Naive thymus-derived CD4-positive, alpha-beta T cell (primary cell): ENCODE results near the gene CCNH. TPM values are rescaled to one million over a fixed set of nuclear protein-coding genes. Genes with fewer than 3 reads are reported as not detected.

Source experiments
- ATAC-seq: fragments of 150-1000 bp; cut with Tn5 transposase; 2 replicates; pipeline ENCODE4 v1.10.0; 2021; ENCODE audit warnings: mild to moderate bottlenecking, moderate library complexity
- CTCF ChIA-PET: fragments of 350-600 bp; sonication (Branson Sonifier 250); formaldehyde crosslinking; loops from one replicate; lab custom pipeline; 2021; ENCODE audit warnings: antibody characterized with exemption; lab: Charles Lee
- POLR2A ChIA-PET: fragments of 350-600 bp; sonication (Branson Sonifier 250); formaldehyde crosslinking; loops from one replicate; lab custom pipeline; 2021; ENCODE audit warnings: antibody characterized with exemption, inconsistent platforms; lab: Charles Lee
- DNase-seq, 9 donors: peaks; one replicate each; pipeline versions ENCODE4 v3.0.0 to v3.0.0-alpha.2; 2020 to 2022; ENCODE audit warnings: mixed read lengths in 1 of 9
- H3K27ac ChIP-seq: one replicate; pipeline ENCODE4 v1.7.0; 2013; ENCODE audit warnings: mild to moderate bottlenecking, low read depth, low read length, moderate library complexity
- H3K27me3 ChIP-seq, 2 donors: one replicate each; pipeline ENCODE4 v1.7.0; 2013; ENCODE audit warnings: low read length in 2 of 2, mild to moderate bottlenecking in 2 of 2, moderate library complexity in 2 of 2; ENCODE audit not compliant: control insufficient read depth in 2 of 2, insufficient read depth in 2 of 2
- H3K36me3 ChIP-seq, 3 experiments: 1 replicate in 2 of 3; 2 replicates in 1 of 3; pipeline ENCODE4 v1.7.0; 2013; ENCODE audit warnings: low read length in 3 of 3, mild to moderate bottlenecking in 3 of 3, moderate library complexity in 1 of 3; ENCODE audit not compliant: insufficient read depth in 3 of 3, control insufficient read depth in 2 of 3
- H3K4me1 ChIP-seq, 2 donors: one replicate each; pipeline ENCODE4 v1.7.0; 2013; ENCODE audit warnings: low read length in 2 of 2, mild to moderate bottlenecking in 2 of 2, moderate library complexity in 1 of 2; ENCODE audit not compliant: control insufficient read depth in 2 of 2, insufficient read depth in 2 of 2
- H3K4me3 ChIP-seq: 2 replicates; pipeline ENCODE4 v1.7.0; 2013; ENCODE audit warnings: mild to moderate bottlenecking, low read length
- H3K9me3 ChIP-seq, 3 experiments: 1 replicate in 2 of 3; 2 replicates in 1 of 3; pipeline ENCODE4 v1.7.0; 2013; ENCODE audit warnings: low read length in 3 of 3; ENCODE audit not compliant: control insufficient read depth in 2 of 3
- H3K27ac Mint-ChIP-seq, 9 donors: one replicate each; pipeline ENCODE4 v1.8.0; 2020 to 2022; ENCODE audit warnings: mixed read lengths in 9 of 9, mild to moderate bottlenecking in 8 of 9, moderate library complexity in 5 of 9, inconsistent platforms in 2 of 9
- H3K27me3 Mint-ChIP-seq, 5 donors: one replicate each; pipeline ENCODE4 v1.8.0; 2021 to 2022; ENCODE audit warnings: mixed read lengths in 5 of 5, mild to moderate bottlenecking in 1 of 5
- H3K36me3 Mint-ChIP-seq, 5 donors: one replicate each; pipeline ENCODE4 v1.8.0; 2020 to 2022; ENCODE audit warnings: mixed read lengths in 5 of 5, mild to moderate bottlenecking in 3 of 5, inconsistent platforms in 1 of 5
- H3K4me1 Mint-ChIP-seq, 7 donors: one replicate each; pipeline ENCODE4 v1.8.0; 2020 to 2022; ENCODE audit warnings: mixed read lengths in 7 of 7, mild to moderate bottlenecking in 3 of 7, inconsistent platforms in 1 of 7
- H3K4me3 Mint-ChIP-seq, 10 donors: one replicate each; pipeline ENCODE4 v1.8.0; 2020 to 2022; ENCODE audit warnings: mild to moderate bottlenecking in 10 of 10, mixed read lengths in 10 of 10, moderate library complexity in 6 of 10, inconsistent platforms in 2 of 10
- H3K9me3 Mint-ChIP-seq, 11 donors: one replicate each; pipeline ENCODE4 v1.8.0; 2020 to 2022; ENCODE audit warnings: mixed read lengths in 11 of 11, mild to moderate bottlenecking in 4 of 11, inconsistent platforms in 1 of 11, moderate library complexity in 1 of 11
- intact Hi-C, 2 donors: fragments of 100-400 bp; cut with micrococcal nuclease; formaldehyde crosslinking; loops; one replicate each; pipeline ENCODE4 v1.15.1; 2023
- polyA plus RNA-seq, 2 donors: library from polyadenylated mRNA; unstranded; fragments of 300-500 nt; fragmentation: Illumina TruSeq; gene quantifications; one replicate each; pipeline ENCODE4 v1.2.3, GENCODE V29; 2021
- total RNA-seq, 6 experiments: library from RNA in 5 of 6; stranded (reverse) in 5 of 6; gene quantifications; 1 replicate in 5 of 6; 2 replicates in 1 of 6; pipeline ENCODE4 v1.2.3 and lab custom pipeline; 2021 to 2026

CCNH gene
- total and polyA plus RNA-seq, 7 experiments from 2014 or later: 55.7 to 239 (median 102) TPM

GRCh38 chr5:87385802-87386201 is 26.9 kb downstream of the CCNH start:
- Mint-ChIP-seq H3K27me3 (no peaks in the 10 kb centered on the region), H3K4me3 (no peak overlapping the region), H3K4me1 (peaks cover 5 to 26% (median 21%) of the 10 kb centered on the region in 7 donors), H3K9me3 (no peaks in the 10 kb centered on the region), H3K36me3 (peaks cover 0 to 44% (median 18%) of the 10 kb centered on the region in 5 donors), H3K27ac (peak overlapping the region in 3 of 9 donors; percentile 40 to 54 (median 50))
- Histone ChIP-seq H3K36me3 (peaks cover 18 to 50% (median 20%) of the 10 kb centered on the region in 3 experiments), H3K27ac (no peak overlapping the region), H3K27me3 (no peaks in the 10 kb centered on the region), H3K4me1 (no peaks in the 10 kb centered on the region), H3K9me3 (no peaks in the 10 kb centered on the region), H3K4me3 (no peak overlapping the region)
- intact Hi-C loops: loop anchor here in 1 of 2 donors (2.0 kb wide), 2 partner anchors 13 to 45 kb away; no protein-coding TSS in a partner anchor
- no peak for DNase-seq
- ChIA-PET CTCF (interaction anchor here (1.1 kb wide), 1 partner anchor 14 kb away, joined by 3 read pairs; no protein-coding TSS in a partner anchor), POLR2A (no interaction called here)
- ATAC-seq: no peak

DNA sequence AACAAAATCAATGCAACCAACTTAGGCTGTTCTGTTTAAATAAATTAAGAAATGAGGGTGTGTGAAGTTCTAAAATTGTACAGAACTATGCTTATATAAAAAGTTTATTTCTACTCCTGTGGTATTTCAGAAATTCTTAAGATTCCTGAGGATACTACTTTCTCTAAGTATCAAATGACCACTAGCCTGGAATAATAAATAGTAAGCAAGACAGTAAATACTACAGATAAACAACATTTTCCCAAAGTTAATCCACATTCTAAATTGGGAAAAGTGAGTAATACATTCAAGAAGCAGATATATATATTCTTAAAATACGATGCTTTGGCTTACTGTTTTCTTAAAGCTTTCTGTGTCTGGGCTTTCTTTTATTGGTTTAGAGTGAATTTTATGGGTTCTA is 29.5 kb downstream of the CCNH start:
- intact Hi-C loops: no loop called here
- Histone ChIP-seq H3K9me3 (no peaks in the 10 kb centered on the region), H3K4me3 (no peak overlapping the region), H3K27me3 (no peaks in the 10 kb centered on the region), H3K27ac (no peak overlapping the region), H3K36me3 (peaks cover 14 to 44% (median 16%) of the 10 kb centered on the region in 3 experiments), H3K4me1 (no peaks in the 10 kb centered on the region)
- CTCF ChIA-PET: interaction anchor here (0.6 kb wide), 1 partner anchor 169 kb away, joined by 6 read pairs; no protein-coding TSS in a partner anchor
- POLR2A ChIA-PET: no interaction called here
- H3K4me3 Mint-ChIP-seq: no peak overlapping the region
- H3K27me3 Mint-ChIP-seq: no peaks in the 10 kb centered on the region
- ATAC-seq: no peak
- no peaks in the 10 kb centered on the region for H3K9me3 Mint-ChIP-seq
- H3K4me1 Mint-ChIP-seq: peaks cover 0 to 29% (median 21%) of the 10 kb centered on the region in 7 donors
- peaks cover 0 to 37% (median 14%) of the 10 kb centered on the region in 5 donors for H3K36me3 Mint-ChIP-seq
- H3K27ac Mint-ChIP-seq: peak overlapping the region in 3 of 9 donors; percentile 19 to 70 (median 68)
- DNase-seq: no peak

DNA sequence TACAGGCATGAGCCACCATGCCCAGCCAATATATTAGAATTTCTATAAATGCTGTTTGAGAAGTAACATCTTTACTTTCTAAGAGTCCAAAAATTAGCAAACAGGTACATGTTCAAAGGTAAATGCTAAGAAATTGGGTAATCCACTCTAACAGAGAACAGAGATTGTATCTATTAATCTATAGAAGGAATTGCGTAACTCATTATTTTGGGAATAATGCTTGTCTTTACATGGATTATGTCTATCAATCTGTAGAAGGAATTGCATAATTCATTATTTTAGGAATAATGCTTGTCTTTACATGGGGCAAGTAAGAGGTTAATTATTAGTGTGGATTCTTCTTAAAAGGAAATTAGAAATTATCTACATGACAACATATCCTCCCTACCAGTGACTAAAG is 30.5 kb downstream of the CCNH start:
- no peak for DNase-seq
- ChIA-PET POLR2A (no interaction called here), CTCF (no interaction called here)
- Mint-ChIP-seq H3K4me3 (no peak overlapping the region), H3K4me1 (peaks cover 0 to 29% (median 18%) of the 10 kb centered on the region in 7 donors), H3K27ac (no peak overlapping the region), H3K36me3 (peaks cover 0 to 32% (median 11%) of the 10 kb centered on the region in 5 donors), H3K9me3 (no peaks in the 10 kb centered on the region), H3K27me3 (no peaks in the 10 kb centered on the region)
- Histone ChIP-seq H3K27me3 (no peaks in the 10 kb centered on the region), H3K36me3 (peaks cover 14 to 42% (median 22%) of the 10 kb centered on the region in 3 experiments), H3K4me1 (no peaks in the 10 kb centered on the region), H3K27ac (no peak overlapping the region), H3K4me3 (no peak overlapping the region), H3K9me3 (no peaks in the 10 kb centered on the region)
- intact Hi-C loops: no loop called here
- ATAC-seq: no peak

- Mint-ChIP-seq H3K27ac (peak overlapping the region in 3 of 9 donors; percentile 39 to 66 (median 53)), H3K36me3 (peaks cover 0 to 41% (median 21%) of the 10 kb centered on the region in 5 donors), H3K27me3 (no peaks in the 10 kb centered on the region), H3K4me1 (peaks cover 2 to 26% (median 7%) of the 10 kb centered on the region in 7 donors), H3K4me3 (no peak overlapping the region), H3K9me3 (no peaks in the 10 kb centered on the region)
- Histone ChIP-seq H3K36me3 (peaks cover 3 to 39% (median 11%) of the 10 kb centered on the region in 3 experiments), H3K9me3 (no peaks in the 10 kb centered on the region), H3K4me3 (no peak overlapping the region), H3K4me1 (no peaks in the 10 kb centered on the region), H3K27ac (no peak overlapping the region), H3K27me3 (no peaks in the 10 kb centered on the region)
- ChIA-PET CTCF (no interaction called here), POLR2A (interaction anchor here (1.1 kb wide), 1 partner anchor 40 kb away, joined by 3 read pairs; the partner anchor contains the start of gene CCNH)
- no peak for ATAC-seq
- DNase-seq: no peak
- intact Hi-C loops: loop anchor here in 1 of 2 donors (2.0 kb wide), 1 partner anchor 14 kb away; no protein-coding TSS in a partner anchor
These were observed 40.0 kb downstream of the CCNH start for GRCh38 chr5:87372705-87373104.

DNA sequence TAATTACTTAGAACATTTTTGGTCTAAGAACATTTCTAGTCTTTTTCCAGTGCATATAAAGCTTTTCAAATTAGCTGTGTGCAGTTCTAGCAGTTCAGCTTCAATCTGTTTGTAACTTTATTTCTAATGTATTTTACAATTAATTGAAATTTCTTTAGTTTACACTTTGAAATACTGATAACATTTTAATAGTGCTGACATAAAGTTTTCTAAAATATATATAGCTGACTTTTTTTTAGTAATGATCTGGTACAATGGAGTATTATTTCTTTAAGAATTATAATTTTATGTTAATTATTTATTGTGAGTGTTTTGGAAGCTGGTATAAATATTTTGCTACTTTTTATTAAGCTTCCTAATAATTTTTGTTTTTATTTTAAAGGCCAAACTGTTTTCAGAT is 43.3 kb downstream of the CCNH start:
- Mint-ChIP-seq H3K27ac (no peak overlapping the region), H3K4me1 (peaks cover 4 to 28% (median 13%) of the 10 kb centered on the region in 7 donors), H3K36me3 (peaks cover 6 to 50% (median 15%) of the 10 kb centered on the region in 5 donors), H3K27me3 (no peaks in the 10 kb centered on the region), H3K9me3 (peaks cover 0 to 1% (median 0%) of the 10 kb centered on the region in 11 donors), H3K4me3 (no peak overlapping the region)
- Histone ChIP-seq H3K36me3 (peaks cover 0 to 22% (median 4%) of the 10 kb centered on the region in 3 experiments), H3K27ac (no peak overlapping the region), H3K27me3 (no peaks in the 10 kb centered on the region), H3K9me3 (no peaks in the 10 kb centered on the region), H3K4me3 (no peak overlapping the region), H3K4me1 (no peaks in the 10 kb centered on the region)
- no peak for DNase-seq
- POLR2A ChIA-PET: no interaction called here
- CTCF ChIA-PET: no interaction called here
- intact Hi-C loops: no loop called here
- no peak for ATAC-seq

GRCh38 chr5:87368601-87369000 is 44.1 kb downstream of the CCNH start:
- POLR2A ChIA-PET: no interaction called here
- H3K36me3 Mint-ChIP-seq: peaks cover 6 to 49% (median 15%) of the 10 kb centered on the region in 5 donors
- H3K27me3 Mint-ChIP-seq: no peaks in the 10 kb centered on the region
- no peak overlapping the region for H3K4me3 Mint-ChIP-seq
- intact Hi-C loops: no loop called here
- H3K9me3 Mint-ChIP-seq: peaks cover 0 to 1% (median 0%) of the 10 kb centered on the region in 11 donors
- Histone ChIP-seq H3K4me1 (peaks cover 0 to 6% of the 10 kb centered on the region in 2 donors), H3K27ac (no peak overlapping the region), H3K27me3 (no peaks in the 10 kb centered on the region), H3K36me3 (peaks cover 0 to 22% (median 4%) of the 10 kb centered on the region in 3 experiments), H3K4me3 (no peak overlapping the region), H3K9me3 (no peaks in the 10 kb centered on the region)
- ATAC-seq (no peak), DNase-seq (no peak)
- peak overlapping the region in 4 of 9 donors; percentile 2 to 34 (median 31) for H3K27ac Mint-ChIP-seq
- CTCF ChIA-PET: no interaction called here
- H3K4me1 Mint-ChIP-seq: peaks cover 5 to 36% (median 16%) of the 10 kb centered on the region in 7 donors
